ENCODE measurements around the gene STXBP2.
A peak's percentile ranks its signal among the peaks of the same experiment; 100 is the strongest.

The STXBP2 gene

GRCh38 chr19:7636691-7637373 is at the start of gene STXBP2:
Gene STXBP2 (plus strand): TSS chr19:7637110. CDS start chr19:7637150, 40 bp downstream.
- Histone ChIP-seq H3K4me3 (ENCODE audit: insufficient read depth, low read length, poor library complexity, severe bottlenecking) (peak within 1 kb of the TSS; percentile 91), H3K36me3 (ENCODE audit: low read length) (no peaks in the 10 kb centered on the region), H3K9ac (ENCODE audit: low read length) (peak within 1 kb of the TSS; percentile 89), H3K27me3 (ENCODE audit: low read length) (no peaks in the 10 kb centered on the region), H3K79me2 (ENCODE audit: insufficient read depth, low read length) (0 out of 2 replicates have a peak, but pooled peaks cover 7% of the 10 kb centered on the region), H3F3A (ENCODE audit: insufficient read depth) (no peaks in the 10 kb centered on the region), H3K9me2 (replicated peaks; ENCODE audit: insufficient read depth, low read length) (no peaks in the 10 kb centered on the region), H2AFZ (ENCODE audit: low read depth, low read length, severe bottlenecking) (peak within 1 kb of the TSS; percentile 71), H3K9me3 (ENCODE audit: insufficient read depth, low read length) (no peaks in the 10 kb centered on the region), H4K20me1 (ENCODE audit: low read depth, low read length) (no peaks in the 10 kb centered on the region), H3K4me2 (ENCODE audit: low read depth, low read length, poor library complexity, severe bottlenecking) (peak within 1 kb of the TSS; percentile 80), H3K27ac (ENCODE audit: low read depth, low read length) (peak within 1 kb of the TSS; percentile 37)
- TF ChIP-seq EZH2phosphoT487 (conservative IDR thresholded peaks at IDR 0.05; ENCODE audit: low read length): no peak
- TF ChIP-seq CTCF (IDR thresholded peaks at IDR 0.05; ENCODE audit: insufficient read depth, low read length, poor library complexity, severe bottlenecking): no peak

DNA sequence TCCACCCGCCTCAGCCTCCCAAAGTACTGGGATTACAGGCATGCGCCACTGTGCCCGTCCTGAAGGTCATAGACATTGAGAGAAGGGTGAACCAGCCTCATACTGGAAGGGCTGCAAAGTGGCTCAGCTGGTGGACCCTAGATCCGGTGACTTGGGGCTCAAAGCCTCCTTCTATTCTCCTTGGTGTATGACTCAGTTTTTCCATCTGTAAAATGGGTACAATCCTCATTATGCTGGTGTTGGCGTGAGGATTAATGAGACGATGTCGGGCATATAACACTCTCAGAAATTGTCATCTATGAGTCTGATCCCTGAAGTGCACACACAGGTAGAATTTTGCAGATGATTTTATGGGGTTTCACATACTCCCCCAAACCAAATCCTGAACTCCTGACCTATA is 47.1 kb upstream of the STXBP2 start:
- no peaks in the 10 kb centered on the region for H3K36me3 ChIP-seq (ENCODE audit: low read length)

DNA sequence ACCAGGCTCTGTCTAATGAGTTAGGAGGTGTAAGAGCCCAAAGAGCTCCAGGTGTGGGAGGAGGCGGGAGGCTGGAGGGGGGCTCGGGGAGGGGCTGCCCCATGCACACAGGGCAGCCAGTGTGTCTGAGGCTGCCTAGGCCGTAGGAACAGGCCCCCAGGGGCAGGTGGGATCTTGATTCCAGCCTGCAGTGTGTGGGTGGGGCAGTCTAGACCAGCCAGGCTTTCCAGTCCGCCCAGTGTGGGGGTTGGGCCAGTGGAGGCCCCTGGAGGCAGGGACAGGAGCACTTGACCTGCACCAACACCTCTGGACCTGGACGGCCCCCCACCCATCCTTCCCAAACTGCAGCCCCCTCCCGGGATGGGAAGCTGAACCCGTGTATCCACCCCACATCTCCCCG is 46.7 kb upstream of the STXBP2 start:
- H3K36me3 ChIP-seq (ENCODE audit: low read length): no peaks in the 10 kb centered on the region
- H3K4me2 ChIP-seq (ENCODE audit: low read depth, low read length, poor library complexity, severe bottlenecking): no peak overlapping the region
- H3F3A ChIP-seq (ENCODE audit: insufficient read depth): no peaks in the 10 kb centered on the region
- H3K9ac ChIP-seq (ENCODE audit: low read length): no peak overlapping the region
- no peak overlapping the region for H3K27ac ChIP-seq (ENCODE audit: low read depth, low read length)
- no peak for TF ChIP-seq CTCF (IDR thresholded peaks at IDR 0.05; ENCODE audit: insufficient read depth, low read length, poor library complexity, severe bottlenecking)
- no peak for TF ChIP-seq EZH2phosphoT487 (conservative IDR thresholded peaks at IDR 0.05; ENCODE audit: low read length)
- H3K9me2 ChIP-seq (replicated peaks; ENCODE audit: insufficient read depth, low read length): no peaks in the 10 kb centered on the region
- no peaks in the 10 kb centered on the region for H3K9me3 ChIP-seq (ENCODE audit: insufficient read depth, low read length)
- H4K20me1 ChIP-seq (ENCODE audit: low read depth, low read length): no peaks in the 10 kb centered on the region
- H2AFZ ChIP-seq (ENCODE audit: low read depth, low read length, severe bottlenecking): no peak overlapping the region
- H3K27me3 ChIP-seq (ENCODE audit: low read length): no peaks in the 10 kb centered on the region
- no peaks in the 10 kb centered on the region for H3K79me2 ChIP-seq (ENCODE audit: insufficient read depth, low read length)
- H3K4me3 ChIP-seq (ENCODE audit: insufficient read depth, low read length, poor library complexity, severe bottlenecking): no peak overlapping the region

More for the DNA sequence above, 47.1 kb upstream of the STXBP2 start:
- Histone ChIP-seq H4K20me1 (ENCODE audit: low read depth, low read length) (no peaks in the 10 kb centered on the region), H3K4me3 (ENCODE audit: insufficient read depth, low read length, poor library complexity, severe bottlenecking) (no peak overlapping the region), H3K9me3 (ENCODE audit: insufficient read depth, low read length) (no peaks in the 10 kb centered on the region), H3K27me3 (ENCODE audit: low read length) (no peaks in the 10 kb centered on the region), H3F3A (ENCODE audit: insufficient read depth) (no peaks in the 10 kb centered on the region), H3K9me2 (replicated peaks; ENCODE audit: insufficient read depth, low read length) (no peaks in the 10 kb centered on the region), H3K4me2 (ENCODE audit: low read depth, low read length, poor library complexity, severe bottlenecking) (no peak overlapping the region), H3K9ac (ENCODE audit: low read length) (no peak overlapping the region), H3K79me2 (ENCODE audit: insufficient read depth, low read length) (no peaks in the 10 kb centered on the region), H2AFZ (ENCODE audit: low read depth, low read length, severe bottlenecking) (no peak overlapping the region), H3K27ac (ENCODE audit: low read depth, low read length) (no peak overlapping the region)
- TF ChIP-seq CTCF (IDR thresholded peaks at IDR 0.05; ENCODE audit: insufficient read depth, low read length, poor library complexity, severe bottlenecking) (no peak), EZH2phosphoT487 (conservative IDR thresholded peaks at IDR 0.05; ENCODE audit: low read length) (no peak)
